ENCODE results near the gene PABPC1L.
"Not testable (repeated sequence)": the region's sequence is repeated elsewhere in the genome, so short reads cannot be mapped to it uniquely, and the experiment has no call there.

DNA sequence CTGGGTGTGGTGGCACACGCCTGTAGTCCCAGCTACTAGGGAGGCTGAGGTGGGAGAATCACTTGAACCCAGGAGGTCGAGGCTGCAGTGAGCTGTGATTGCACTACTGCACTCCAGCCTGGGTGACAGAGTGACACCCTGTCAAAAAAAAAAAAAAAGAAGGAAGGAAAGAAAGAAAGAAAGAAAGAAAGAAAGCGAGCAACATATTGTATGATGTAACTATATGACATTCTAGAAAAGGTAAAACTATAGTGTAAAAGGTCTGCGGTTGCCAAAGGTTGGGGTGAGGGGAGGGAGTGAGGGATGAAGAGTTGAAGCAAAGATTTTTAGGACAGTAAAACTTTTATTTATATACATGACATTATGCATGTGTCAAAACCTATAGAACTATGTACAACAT, 27.5 kb upstream of the PABPC1L start:
- not testable (repeated sequence) for TF ChIP-seq POLR2AphosphoS5 (IDR thresholded peaks at IDR 0.05; ENCODE audit: borderline replicate concordance, low read depth, low read length); EZH2 (IDR thresholded peaks at IDR 0.05); FOXP2 (optimal IDR thresholded peaks at IDR 0.05; ENCODE audit: control extremely low read depth, extremely low read length, insufficient read depth)

Measured in SK-N-MC (cell line).